ENCODE measurements around the gene PACSIN3. TPM values are rescaled to one million over a fixed set of nuclear protein-coding genes. Genes with fewer than 3 reads are reported as not detected.

Gene PACSIN3
- total RNA-seq, 2 donors from 2014 or later = 30.7 to 56.0 TPM

DNA sequence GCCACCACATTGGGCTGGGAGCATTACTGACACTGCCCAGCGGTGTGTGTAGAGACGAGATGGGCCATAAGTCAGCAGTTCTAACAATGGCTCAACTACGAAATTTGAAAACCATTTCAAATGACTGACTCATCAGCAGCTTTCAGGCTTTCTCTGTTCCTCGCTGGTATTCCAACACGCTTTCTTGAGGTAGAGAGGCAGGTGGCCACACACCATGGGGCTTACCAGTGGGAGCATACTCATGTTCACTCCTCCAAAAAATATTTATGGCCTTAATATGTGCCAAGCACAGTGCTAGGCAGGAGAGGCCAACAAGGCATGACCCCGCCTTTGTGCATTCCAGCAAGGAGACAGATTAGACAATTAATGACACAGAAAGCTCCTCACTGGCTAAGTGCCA, 29.9 kb downstream of the PACSIN3 start:
- 91 to 92% methylated on average over 5 to 6 of the region's 6 CpGs for WGBS, 2 donors
- Histone ChIP-seq H3K36me3 (replicated peaks in 1 of 2; ENCODE audit: insufficient read depth in 1 of 2, low read depth in 2 of 2) (no peaks in the 10 kb centered on the region), H3K27me3 (no peaks in the 10 kb centered on the region), H3K4me1 (peaks cover 21% of the 10 kb centered on the region), H3K9me3 (no peaks in the 10 kb centered on the region), H3K27ac (no peak overlapping the region), H3K4me3 (no peak overlapping the region)
- intact Hi-C loops (cut with DNase I) = no loop called here
- TF ChIP-seq, protein P1, sequence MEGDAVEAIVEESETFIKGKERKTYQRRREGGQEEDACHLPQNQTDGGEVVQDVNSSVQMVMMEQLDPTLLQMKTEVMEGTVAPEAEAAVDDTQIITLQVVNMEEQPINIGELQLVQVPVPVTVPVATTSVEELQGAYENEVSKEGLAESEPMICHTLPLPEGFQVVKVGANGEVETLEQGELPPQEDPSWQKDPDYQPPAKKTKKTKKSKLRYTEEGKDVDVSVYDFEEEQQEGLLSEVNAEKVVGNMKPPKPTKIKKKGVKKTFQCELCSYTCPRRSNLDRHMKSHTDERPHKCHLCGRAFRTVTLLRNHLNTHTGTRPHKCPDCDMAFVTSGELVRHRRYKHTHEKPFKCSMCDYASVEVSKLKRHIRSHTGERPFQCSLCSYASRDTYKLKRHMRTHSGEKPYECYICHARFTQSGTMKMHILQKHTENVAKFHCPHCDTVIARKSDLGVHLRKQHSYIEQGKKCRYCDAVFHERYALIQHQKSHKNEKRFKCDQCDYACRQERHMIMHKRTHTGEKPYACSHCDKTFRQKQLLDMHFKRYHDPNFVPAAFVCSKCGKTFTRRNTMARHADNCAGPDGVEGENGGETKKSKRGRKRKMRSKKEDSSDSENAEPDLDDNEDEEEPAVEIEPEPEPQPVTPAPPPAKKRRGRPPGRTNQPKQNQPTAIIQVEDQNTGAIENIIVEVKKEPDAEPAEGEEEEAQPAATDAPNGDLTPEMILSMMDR (IDR thresholded peaks at IDR 0.05) = no peak
- TF ChIP-seq POLR2A (IDR thresholded peaks at IDR 0.05) = no peak
- ATAC-seq (no peak), DNase-seq (no peak)

DNA sequence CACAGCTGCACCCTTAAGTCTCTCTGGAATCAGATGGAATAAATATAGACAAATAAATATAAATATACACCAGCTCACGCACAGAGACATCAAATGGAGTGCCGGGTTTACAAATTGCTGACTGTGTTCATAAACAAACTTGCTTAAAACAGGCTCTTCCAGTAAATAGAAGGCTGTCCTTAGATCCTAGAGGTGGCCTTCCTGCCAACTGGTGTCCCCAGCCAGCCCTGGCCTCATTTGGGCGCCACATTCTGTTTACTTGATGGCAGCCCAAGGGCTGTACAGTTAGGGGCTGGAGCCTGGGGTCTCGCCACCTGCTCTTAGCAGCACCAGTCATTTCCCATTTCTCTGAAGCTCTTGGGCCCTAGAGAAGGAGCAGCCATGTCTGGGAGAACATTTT, 30.4 kb downstream of the PACSIN3 start:
- H3K9me3 ChIP-seq = no peaks in the 10 kb centered on the region
- no peak for DNase-seq
- H3K27ac ChIP-seq = no peak overlapping the region
- no peak for ATAC-seq
- no peak overlapping the region for H3K4me3 ChIP-seq
- TF ChIP-seq POLR2A (IDR thresholded peaks at IDR 0.05) = no peak
- TF ChIP-seq, protein P1 (IDR thresholded peaks at IDR 0.05) = no peak
- H3K4me1 ChIP-seq = peaks cover 21% of the 10 kb centered on the region
- 78 to 79% methylated on average over 4 of the region's 4 CpGs for WGBS, 2 donors
- H3K36me3 ChIP-seq (replicated peaks in 1 of 2; ENCODE audit: insufficient read depth in 1 of 2, low read depth in 2 of 2) = no peaks in the 10 kb centered on the region
- intact Hi-C loops (cut with DNase I) = loop anchor here (2.0 kb wide), 1 partner anchor 267 kb away; no protein-coding TSS in a partner anchor
- H3K27me3 ChIP-seq = no peaks in the 10 kb centered on the region

DNA sequence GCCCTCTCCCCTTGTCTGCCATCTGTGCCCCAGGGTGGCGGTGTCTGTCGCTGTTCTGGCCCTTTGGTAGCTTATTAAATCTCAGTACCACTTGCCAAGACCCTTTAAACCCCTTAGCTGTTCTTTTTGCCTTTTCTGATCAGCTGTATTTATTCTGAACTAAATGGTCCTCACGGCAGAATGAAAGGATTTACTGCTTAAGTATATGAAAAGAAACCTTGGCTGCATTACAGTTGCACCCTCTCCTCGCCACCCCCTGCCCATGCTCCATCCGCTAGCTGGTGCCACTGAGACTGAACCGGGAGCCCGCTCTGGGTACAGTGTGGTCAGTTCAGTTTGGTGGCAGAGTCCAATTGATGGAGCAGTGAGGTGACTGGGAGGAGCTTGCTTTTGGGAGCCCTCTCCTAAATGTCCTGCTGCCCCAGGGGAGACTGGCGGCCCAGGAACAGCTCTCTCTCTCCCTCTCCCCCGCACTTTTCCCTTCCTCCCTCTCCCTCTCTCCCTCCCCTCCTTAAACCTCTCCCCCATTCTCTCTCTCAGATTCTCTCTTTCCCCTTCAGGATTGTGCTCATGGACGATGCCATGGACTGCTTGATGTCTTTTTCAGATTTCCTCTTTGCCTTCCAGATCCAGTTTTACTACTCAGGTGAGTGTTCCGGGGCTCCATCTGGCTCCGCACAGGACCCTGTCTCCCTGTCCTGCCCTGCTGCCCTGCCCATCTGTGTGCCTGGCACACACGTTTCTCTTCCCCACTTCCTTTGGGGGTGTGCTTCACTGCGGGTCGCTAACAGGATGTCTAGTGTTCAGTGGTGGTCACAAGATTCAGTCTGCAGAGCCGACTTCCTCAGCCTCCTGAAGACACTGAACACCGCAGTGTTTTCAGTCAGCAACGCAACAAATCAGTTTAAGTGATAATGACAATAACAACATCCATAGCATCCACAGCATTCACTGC, 31.3 kb downstream of the PACSIN3 start:
- Histone ChIP-seq H3K27ac (no peak overlapping the region), H3K27me3 (no peaks in the 10 kb centered on the region), H3K36me3 (replicated peaks in 1 of 2; ENCODE audit: insufficient read depth in 1 of 2, low read depth in 2 of 2) (no peaks in the 10 kb centered on the region), H3K4me1 (peaks cover 28% of the 10 kb centered on the region), H3K9me3 (no peaks in the 10 kb centered on the region), H3K4me3 (no peak overlapping the region)
- 70 to 79% methylated on average over 18 of the region's 18 CpGs for WGBS, 2 donors
- DNase-seq (no peak), ATAC-seq (no peak)
- TF ChIP-seq, protein P1 (IDR thresholded peaks at IDR 0.05) = no peak
- TF ChIP-seq POLR2A (IDR thresholded peaks at IDR 0.05) = no peak
- intact Hi-C loops (cut with DNase I) = loop anchor here (2.0 kb wide), 1 partner anchor 266 kb away; no protein-coding TSS in a partner anchor

DNA sequence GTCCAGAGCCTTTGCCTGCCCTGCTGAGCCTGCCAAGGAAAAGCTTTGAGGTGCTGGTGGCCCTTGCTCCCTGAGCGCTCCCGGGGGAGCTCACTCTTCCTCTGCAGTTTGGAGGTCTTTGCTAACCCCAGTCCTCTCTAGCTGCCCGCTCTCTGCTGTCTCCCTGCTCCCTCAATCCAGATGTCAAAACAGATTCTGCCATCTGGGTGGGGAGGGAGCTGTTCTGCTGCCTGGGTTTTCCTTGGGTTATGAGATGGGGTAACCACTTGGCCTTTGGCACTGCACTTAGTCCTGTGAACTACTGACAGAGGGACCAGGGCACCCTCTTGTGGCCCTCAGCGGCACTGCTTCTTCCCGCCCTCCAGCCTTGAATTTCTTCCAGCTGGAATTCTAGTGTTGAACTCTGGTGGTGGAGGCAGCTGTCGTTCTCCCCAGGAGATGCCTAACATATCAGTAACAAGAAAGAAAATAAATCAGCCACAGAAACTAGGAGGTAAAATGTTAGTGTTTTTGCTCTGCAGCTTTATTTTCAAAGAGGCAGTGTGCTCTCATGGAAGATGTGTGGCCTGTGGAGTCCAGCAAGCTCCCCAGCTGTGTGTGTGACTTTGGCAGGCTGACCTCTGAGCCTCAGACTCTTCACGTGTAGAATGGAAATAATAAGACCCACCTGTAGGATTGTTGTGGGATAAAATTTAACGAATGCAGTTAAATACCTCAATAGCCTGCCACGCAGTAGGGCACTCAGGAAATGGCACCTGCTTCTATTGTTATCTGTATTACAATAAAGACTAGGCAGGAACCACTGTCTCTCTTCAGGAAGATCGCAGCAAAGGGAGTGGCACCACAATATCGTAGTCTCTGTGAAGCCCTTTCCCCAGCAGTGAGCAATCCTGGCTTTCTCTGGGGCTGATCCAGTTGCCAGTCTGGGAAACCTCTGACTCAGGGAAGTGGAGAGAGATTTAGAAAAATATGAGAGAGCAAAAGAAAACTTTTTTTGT, 33.0 kb downstream of the PACSIN3 start:
- WGBS, 2 donors = 35 to 36% methylated on average over 9 to 11 of the region's 11 CpGs
- Histone ChIP-seq H3K4me1 (peaks cover 40% of the 10 kb centered on the region), H3K27ac (peak overlapping the region; percentile 39 to 73 (median 61)), H3K9me3 (no peaks in the 10 kb centered on the region), H3K27me3 (no peaks in the 10 kb centered on the region), H3K4me3 (no peak overlapping the region), H3K36me3 (replicated peaks in 1 of 2; ENCODE audit: insufficient read depth in 1 of 2, low read depth in 2 of 2) (no peaks in the 10 kb centered on the region)
- intact Hi-C loops (cut with DNase I) = no loop called here
- ATAC-seq (peak; percentile 83), DNase-seq (peak; percentile 89 to 92 (median 92))
- TF ChIP-seq, protein P1 (IDR thresholded peaks at IDR 0.05) = peak; percentile 93 to 99 (median 98)
- no peak for TF ChIP-seq POLR2A (IDR thresholded peaks at IDR 0.05)
